GM06990 (cell line): ENCODE results near the gene CRYGB.

Source experiments
- DNase-seq: peaks from one replicate; pipeline ENCODE4 v3.0.0-alpha.2; 2011; ENCODE audit not compliant: insufficient read length; ENCODE audit errors: extremely low read depth
- H3K27me3 ChIP-seq: replicated peaks from 2 replicates; pipeline ENCODE4 v1.6.0; 2011; ENCODE audit warnings: low read length; ENCODE audit not compliant: control insufficient read depth, insufficient read depth
- H3K36me3 ChIP-seq: 2 replicates; pipeline ENCODE4 v1.5.1; 2011; ENCODE audit warnings: low read length; ENCODE audit not compliant: control insufficient read depth, insufficient read depth
- H3K4me3 ChIP-seq: replicated peaks from 2 replicates; pipeline ENCODE4 v1.5.1; 2011; ENCODE audit warnings: low read depth, mild to moderate bottlenecking, control low read depth, low read length
- TF ChIP-seq, protein P1 (sequence below): IDR thresholded peaks from 2 replicates; pipeline ENCODE4 v1.5.1; 2011; ENCODE audit warnings: low read length, control low read depth, mild to moderate bottlenecking, inconsistent platforms; ENCODE audit not compliant: insufficient read depth, poor library complexity, severe bottlenecking

Gene CRYGB

GRCh38 chr2:208096080-208096479, 49.9 kb downstream of the CRYGB start:
- H3K36me3 ChIP-seq, result no peaks in the 10 kb centered on the region

DNA sequence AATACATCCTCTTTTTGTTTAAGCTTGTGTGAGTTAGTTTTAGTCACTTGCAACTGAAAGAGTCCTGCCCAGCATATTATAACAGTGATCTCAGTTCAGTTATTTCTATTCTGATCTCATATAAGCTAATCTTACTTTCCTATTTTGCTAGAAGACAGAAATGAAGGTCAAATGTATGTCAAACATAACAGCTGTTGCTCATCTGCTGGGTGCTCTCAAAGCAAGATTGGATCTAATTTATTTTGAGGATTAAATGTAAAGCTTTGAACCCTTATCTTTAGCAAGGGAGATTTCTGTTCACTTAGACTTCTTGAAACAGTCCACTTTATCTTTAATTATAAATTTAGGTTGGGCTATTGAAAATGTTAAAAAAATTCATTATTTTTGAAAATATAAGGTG, 52.8 kb downstream of the CRYGB start:
- no peaks in the 10 kb centered on the region; the same call in 1 of the 2 replicates for H3K27me3 ChIP-seq
- H3K4me3 ChIP-seq, result no peak overlapping the region
- DNase-seq, result no peak
- TF ChIP-seq, protein P1, sequence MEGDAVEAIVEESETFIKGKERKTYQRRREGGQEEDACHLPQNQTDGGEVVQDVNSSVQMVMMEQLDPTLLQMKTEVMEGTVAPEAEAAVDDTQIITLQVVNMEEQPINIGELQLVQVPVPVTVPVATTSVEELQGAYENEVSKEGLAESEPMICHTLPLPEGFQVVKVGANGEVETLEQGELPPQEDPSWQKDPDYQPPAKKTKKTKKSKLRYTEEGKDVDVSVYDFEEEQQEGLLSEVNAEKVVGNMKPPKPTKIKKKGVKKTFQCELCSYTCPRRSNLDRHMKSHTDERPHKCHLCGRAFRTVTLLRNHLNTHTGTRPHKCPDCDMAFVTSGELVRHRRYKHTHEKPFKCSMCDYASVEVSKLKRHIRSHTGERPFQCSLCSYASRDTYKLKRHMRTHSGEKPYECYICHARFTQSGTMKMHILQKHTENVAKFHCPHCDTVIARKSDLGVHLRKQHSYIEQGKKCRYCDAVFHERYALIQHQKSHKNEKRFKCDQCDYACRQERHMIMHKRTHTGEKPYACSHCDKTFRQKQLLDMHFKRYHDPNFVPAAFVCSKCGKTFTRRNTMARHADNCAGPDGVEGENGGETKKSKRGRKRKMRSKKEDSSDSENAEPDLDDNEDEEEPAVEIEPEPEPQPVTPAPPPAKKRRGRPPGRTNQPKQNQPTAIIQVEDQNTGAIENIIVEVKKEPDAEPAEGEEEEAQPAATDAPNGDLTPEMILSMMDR, result no peak
- H3K36me3 ChIP-seq, result no peaks in the 10 kb centered on the region

More at GRCh38 chr2:208096080-208096479, 49.9 kb downstream of the CRYGB start:
- TF ChIP-seq, protein P1, result no peak
- no peak for DNase-seq
- Histone ChIP-seq H3K4me3 (no peak overlapping the region), H3K27me3 (no peaks in the 10 kb centered on the region; the same call in 1 of the 2 replicates)
